ENCODE results near the gene GPHB5. TPM values are rescaled to one million over a fixed set of nuclear protein-coding genes. Genes with fewer than 3 reads are reported as not detected.
"Not testable (repeated sequence)": the region's sequence is repeated elsewhere in the genome, so short reads cannot be mapped to it uniquely, and the experiment has no call there.

GPHB5 gene
- total and polyA plus RNA-seq, 2 experiments from 2014 or later = not detected

DNA sequence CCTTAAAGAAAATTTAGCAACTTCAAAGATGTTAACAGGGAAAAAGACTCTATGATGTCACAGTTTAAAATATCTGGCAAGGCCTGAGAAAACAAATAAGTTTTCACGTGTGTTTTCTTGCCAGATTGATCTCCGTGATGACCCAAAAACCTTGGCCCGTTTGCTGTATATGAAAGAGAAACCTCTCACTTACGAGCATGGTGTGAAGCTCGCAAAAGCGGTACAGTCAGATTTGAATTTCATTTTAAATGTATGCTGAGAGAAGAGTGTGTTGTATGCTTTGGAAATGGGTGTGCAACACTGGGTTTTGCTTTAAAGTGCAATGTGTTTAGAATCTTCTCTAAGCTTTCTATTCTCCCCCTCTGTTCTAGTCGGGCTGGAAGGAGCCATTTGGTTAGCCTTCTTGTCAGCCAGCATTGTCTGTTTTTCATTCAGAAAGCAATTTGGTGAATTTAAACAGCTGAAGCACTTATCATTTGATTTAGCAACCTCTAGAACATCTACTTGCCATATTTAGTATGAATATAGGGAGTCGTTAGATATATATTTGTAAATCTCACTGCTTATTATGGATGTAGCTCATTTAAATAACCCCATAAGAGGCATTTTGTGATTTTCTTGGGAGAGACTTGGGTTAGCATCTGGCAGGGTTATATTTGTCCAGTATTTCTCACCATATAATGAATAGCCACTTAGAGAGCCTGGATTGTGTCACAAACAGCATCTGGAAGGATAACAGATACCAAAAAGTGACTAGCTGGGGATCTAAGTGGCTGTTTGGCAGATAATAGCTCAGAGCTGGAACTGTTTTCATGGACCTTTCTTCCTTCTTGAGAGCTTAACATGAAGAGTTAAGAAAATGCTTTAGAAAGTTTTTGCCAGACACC is 35.5 kb downstream of the GPHB5 start:
- Histone ChIP-seq H3K27ac (no peak overlapping the region), H4K20me1 (ENCODE audit: insufficient read depth, poor library complexity, severe bottlenecking) (no peaks in the 10 kb centered on the region), H3K36me3 (replicated peaks; ENCODE audit: insufficient read depth, low read depth) (no peaks in the 10 kb centered on the region), H3K9me3 (ENCODE audit: low read depth) (no peaks in the 10 kb centered on the region), H3K9me2 (replicated peaks; ENCODE audit: insufficient read depth) (no peaks in the 10 kb centered on the region), H3K4me3 (no peak overlapping the region), H3K27me3 (no peaks in the 10 kb centered on the region), H3K4me2 (peak overlapping the region; percentile 27), H2AFZ (no peak overlapping the region), H3K79me2 (no peaks in the 10 kb centered on the region), H3K4me1 (ENCODE audit: insufficient read depth) (no peaks in the 10 kb centered on the region)
- TF ChIP-seq EZH2phosphoT487 (IDR thresholded peaks at IDR 0.05; ENCODE audit: low read depth, severe bottlenecking, unreplicated experiment) (no peak), EZH2 (IDR thresholded peaks at IDR 0.05; ENCODE audit: borderline replicate concordance) (no peak)
- TF ChIP-seq, protein P1, sequence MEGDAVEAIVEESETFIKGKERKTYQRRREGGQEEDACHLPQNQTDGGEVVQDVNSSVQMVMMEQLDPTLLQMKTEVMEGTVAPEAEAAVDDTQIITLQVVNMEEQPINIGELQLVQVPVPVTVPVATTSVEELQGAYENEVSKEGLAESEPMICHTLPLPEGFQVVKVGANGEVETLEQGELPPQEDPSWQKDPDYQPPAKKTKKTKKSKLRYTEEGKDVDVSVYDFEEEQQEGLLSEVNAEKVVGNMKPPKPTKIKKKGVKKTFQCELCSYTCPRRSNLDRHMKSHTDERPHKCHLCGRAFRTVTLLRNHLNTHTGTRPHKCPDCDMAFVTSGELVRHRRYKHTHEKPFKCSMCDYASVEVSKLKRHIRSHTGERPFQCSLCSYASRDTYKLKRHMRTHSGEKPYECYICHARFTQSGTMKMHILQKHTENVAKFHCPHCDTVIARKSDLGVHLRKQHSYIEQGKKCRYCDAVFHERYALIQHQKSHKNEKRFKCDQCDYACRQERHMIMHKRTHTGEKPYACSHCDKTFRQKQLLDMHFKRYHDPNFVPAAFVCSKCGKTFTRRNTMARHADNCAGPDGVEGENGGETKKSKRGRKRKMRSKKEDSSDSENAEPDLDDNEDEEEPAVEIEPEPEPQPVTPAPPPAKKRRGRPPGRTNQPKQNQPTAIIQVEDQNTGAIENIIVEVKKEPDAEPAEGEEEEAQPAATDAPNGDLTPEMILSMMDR (IDR thresholded peaks at IDR 0.05; ENCODE audit: poor library complexity) = no peak
- WGBS (ENCODE audit: low lambda C conversion rate, missing lambda C conversion rate) = 57% methylated on average over 8 of the region's 8 CpGs
- no peak for DNase-seq (ENCODE audit: low spot score)

DNA sequence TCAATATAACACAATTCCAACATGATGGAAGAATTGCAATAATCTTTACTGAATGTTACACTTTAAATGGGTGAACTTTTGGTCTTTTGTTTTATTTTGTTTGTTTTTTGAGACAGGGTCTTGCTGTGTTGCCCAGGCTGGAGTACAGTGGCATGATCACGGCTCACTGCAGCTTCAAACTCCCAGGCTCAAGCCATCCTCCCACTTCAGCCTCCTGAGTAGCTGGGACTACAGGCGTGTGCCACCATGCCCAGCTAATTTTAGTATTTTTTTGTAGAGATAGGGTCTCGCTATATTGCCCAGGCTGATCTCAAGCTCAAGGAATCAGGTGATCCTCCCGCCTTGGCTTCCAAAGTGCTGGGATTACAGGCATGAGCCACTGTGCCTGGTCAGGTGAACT is 38.8 kb downstream of the GPHB5 start:
- WGBS (ENCODE audit: low lambda C conversion rate, missing lambda C conversion rate) = 96% methylated on average over 4 of the region's 4 CpGs
- H2AFZ ChIP-seq; H3K4me1 ChIP-seq (ENCODE audit: insufficient read depth); H3K4me3 ChIP-seq; H3K9me3 ChIP-seq (ENCODE audit: low read depth); H3K9me2 ChIP-seq (replicated peaks; ENCODE audit: insufficient read depth); H3K79me2 ChIP-seq; H3K27ac ChIP-seq; H3K27me3 ChIP-seq; H3K36me3 ChIP-seq (replicated peaks; ENCODE audit: insufficient read depth, low read depth); H3K4me2 ChIP-seq; H4K20me1 ChIP-seq (ENCODE audit: insufficient read depth, poor library complexity, severe bottlenecking); DNase-seq (ENCODE audit: low spot score): not testable (repeated sequence)

DNA sequence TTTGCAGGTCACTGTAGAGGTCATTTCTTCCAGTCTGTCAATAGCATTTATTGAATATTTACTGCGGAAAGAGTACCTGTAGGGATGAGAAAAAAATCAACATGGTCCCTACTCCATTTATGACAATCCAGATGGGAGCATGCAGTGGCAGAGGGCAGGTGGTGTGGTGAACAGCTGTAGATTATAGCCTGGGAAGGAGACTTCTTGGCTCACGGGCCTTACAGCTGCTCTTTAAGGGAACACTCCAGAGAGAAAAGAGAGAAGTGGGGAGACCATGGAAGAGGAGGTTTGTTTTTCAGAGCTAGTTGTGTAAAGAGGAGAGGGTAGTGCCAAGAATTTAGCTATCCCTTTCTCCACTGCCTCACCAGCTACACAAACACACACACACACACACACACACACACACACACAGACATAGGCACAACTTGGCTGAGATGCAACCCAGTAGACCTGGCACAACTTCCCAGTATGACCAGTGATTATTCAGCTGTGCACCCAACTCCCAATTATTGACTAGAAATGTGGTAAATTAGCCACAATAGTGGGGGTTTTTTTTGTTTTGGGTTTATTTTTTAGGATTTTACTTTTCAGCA is 41.0 kb downstream of the GPHB5 start:
- H4K20me1 ChIP-seq (ENCODE audit: insufficient read depth, poor library complexity, severe bottlenecking) = no peaks in the 10 kb centered on the region
- no peak for TF ChIP-seq EZH2phosphoT487 (IDR thresholded peaks at IDR 0.05; ENCODE audit: low read depth, severe bottlenecking, unreplicated experiment)
- TF ChIP-seq EZH2 (IDR thresholded peaks at IDR 0.05; ENCODE audit: borderline replicate concordance) = no peak
- TF ChIP-seq, protein P1 (IDR thresholded peaks at IDR 0.05; ENCODE audit: poor library complexity) = no peak
- H3K27me3 ChIP-seq = no peaks in the 10 kb centered on the region
- no peaks in the 10 kb centered on the region for H3K9me2 ChIP-seq (replicated peaks; ENCODE audit: insufficient read depth)
- no peak overlapping the region for H3K4me3 ChIP-seq
- no peak overlapping the region for H3K4me2 ChIP-seq
- WGBS (ENCODE audit: low lambda C conversion rate, missing lambda C conversion rate) = 48% methylated on average over 2 of the region's 2 CpGs
- no peak overlapping the region for H3K27ac ChIP-seq
- no peak for DNase-seq (ENCODE audit: low spot score)
- H2AFZ ChIP-seq = no peak overlapping the region
- no peaks in the 10 kb centered on the region for H3K36me3 ChIP-seq (replicated peaks; ENCODE audit: insufficient read depth, low read depth)
- no peaks in the 10 kb centered on the region for H3K4me1 ChIP-seq (ENCODE audit: insufficient read depth)
- no peaks in the 10 kb centered on the region for H3K79me2 ChIP-seq
- no peaks in the 10 kb centered on the region for H3K9me3 ChIP-seq (ENCODE audit: low read depth)

Measured in hepatocyte (in vitro differentiated cells).